GM08714 (cell line): ENCODE data around the gene WFIKKN1.
A peak's percentile ranks its signal among the peaks of the same experiment; 100 is the strongest.

Source experiments
- H3K4me3 ChIP-seq: fragments of 200-500 bp; sonication (Bioruptor generic); 2 replicates; pipeline ENCODE4 v1.5.1; 2014; ENCODE audit warnings: mild to moderate bottlenecking, low read length, inconsistent platforms
- ZNF274 ChIP-seq: IDR thresholded peaks from 2 replicates; pipeline ENCODE4 v1.6.1; 2012; ENCODE audit warnings: mild to moderate bottlenecking, low read depth, low read length

Gene WFIKKN1

GRCh38 chr16:673399-673991 is 42.7 kb downstream of the WFIKKN1 start:
- no peak overlapping the region for H3K4me3 ChIP-seq
- TF ChIP-seq ZNF274: no peak

- no peak overlapping the region for H3K4me3 ChIP-seq
- no peak for TF ChIP-seq ZNF274
These were observed 43.6 kb downstream of the WFIKKN1 start for GRCh38 chr16:674214-674881.

GRCh38 chr16:674968-675883 is 44.4 kb downstream of the WFIKKN1 start, which contains the start of gene RHBDL1:
Gene RHBDL1 (plus strand): TSS chr16:675671. CDS start chr16:675791, 120 bp downstream.
- H3K4me3 ChIP-seq: no peak within 1 kb of the TSS
- TF ChIP-seq ZNF274: no peak

- TF ChIP-seq ZNF274: no peak
- no peak overlapping the region for H3K4me3 ChIP-seq
These were observed 45.2 kb downstream of the WFIKKN1 start for GRCh38 chr16:675884-676564.

- TF ChIP-seq ZNF274: no peak
- no peak overlapping the region for H3K4me3 ChIP-seq
These were observed 45.7 kb downstream of the WFIKKN1 start for GRCh38 chr16:676565-676902.

GRCh38 chr16:676913-677312 is 46.1 kb downstream of the WFIKKN1 start:
- no peak for TF ChIP-seq ZNF274

GRCh38 chr16:677316-678190 is 46.8 kb downstream of the WFIKKN1 start:
- no peak overlapping the region for H3K4me3 ChIP-seq
- no peak for TF ChIP-seq ZNF274

More at GRCh38 chr16:676913-677312, 46.1 kb downstream of the WFIKKN1 start:
- H3K4me3 ChIP-seq: no peak overlapping the region

- TF ChIP-seq ZNF274: no peak
- no peak overlapping the region for H3K4me3 ChIP-seq
These were observed 47.5 kb downstream of the WFIKKN1 start for GRCh38 chr16:678209-678857.

- no peak for TF ChIP-seq ZNF274
These were observed 48.4 kb downstream of the WFIKKN1 start for GRCh38 chr16:678858-679813.

GRCh38 chr16:679814-680624 is 49.2 kb downstream of the WFIKKN1 start, which contains the start of gene STUB1:
Gene STUB1 (plus strand): TSS chr16:680410. CDS start chr16:680526, 116 bp downstream.
- TF ChIP-seq ZNF274: no peak
- H3K4me3 ChIP-seq: peak within 1 kb of the TSS; percentile 95

More at GRCh38 chr16:678858-679813, 48.4 kb downstream of the WFIKKN1 start:
- H3K4me3 ChIP-seq: peak overlapping the region; percentile 47; the same call in 1 of the 2 replicates

GRCh38 chr16:680625-680945 is 49.8 kb downstream of the WFIKKN1 start:
- no peak for TF ChIP-seq ZNF274

More at GRCh38 chr16:680625-680945, 49.8 kb downstream of the WFIKKN1 start:
- H3K4me3 ChIP-seq: peak overlapping the region; percentile 95
